Inflammatory macrophage (primary cell): ENCODE data around the gene LHPP.

Experiments
- DNase-seq, 2 donors: peaks; one replicate each; pipeline ENCODE4 v3.0.0-alpha.2; 2020 to 2022

The LHPP gene

DNA sequence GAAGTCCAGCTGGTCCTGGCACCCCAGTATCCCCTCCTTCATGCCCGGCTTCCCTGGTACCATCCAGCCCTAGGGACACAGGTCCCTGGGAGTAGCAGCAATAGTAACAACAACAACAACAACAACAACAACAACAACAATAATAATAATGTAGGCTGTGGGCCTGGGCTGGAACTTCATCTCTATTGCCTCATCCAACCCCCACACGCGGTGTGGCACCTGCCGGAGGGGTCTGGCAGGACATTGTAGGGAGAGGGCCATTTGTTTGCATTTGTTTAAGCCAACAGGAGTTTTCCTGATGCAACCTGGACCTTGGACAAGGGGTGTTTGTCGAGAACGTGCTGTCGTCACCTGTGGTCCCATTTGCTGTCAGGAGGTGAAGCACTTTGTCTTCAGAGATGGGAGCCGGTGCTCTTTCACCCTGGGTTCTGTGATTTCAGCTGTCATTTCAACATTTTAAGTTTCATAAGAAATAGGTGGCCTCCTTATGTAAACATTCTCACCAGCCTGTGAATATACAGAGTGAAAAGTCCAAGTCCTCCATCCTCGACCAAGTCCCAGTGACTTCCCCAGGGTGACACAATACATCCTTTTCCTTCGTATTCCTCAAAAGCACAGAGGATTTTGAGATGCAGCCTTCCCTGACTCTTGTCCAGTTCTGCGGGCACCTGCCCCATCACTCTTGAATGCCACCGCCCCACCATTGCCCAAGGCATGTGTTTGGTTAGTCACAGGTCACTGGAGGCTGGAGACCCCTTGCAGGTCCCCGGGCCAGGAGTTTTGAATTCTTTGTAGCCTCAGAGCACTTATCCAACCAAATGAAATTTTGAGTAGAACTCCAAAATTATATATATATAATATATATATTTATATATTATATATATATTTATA lies 9.2 kb downstream of the LHPP start:
- no peak for DNase-seq

DNA sequence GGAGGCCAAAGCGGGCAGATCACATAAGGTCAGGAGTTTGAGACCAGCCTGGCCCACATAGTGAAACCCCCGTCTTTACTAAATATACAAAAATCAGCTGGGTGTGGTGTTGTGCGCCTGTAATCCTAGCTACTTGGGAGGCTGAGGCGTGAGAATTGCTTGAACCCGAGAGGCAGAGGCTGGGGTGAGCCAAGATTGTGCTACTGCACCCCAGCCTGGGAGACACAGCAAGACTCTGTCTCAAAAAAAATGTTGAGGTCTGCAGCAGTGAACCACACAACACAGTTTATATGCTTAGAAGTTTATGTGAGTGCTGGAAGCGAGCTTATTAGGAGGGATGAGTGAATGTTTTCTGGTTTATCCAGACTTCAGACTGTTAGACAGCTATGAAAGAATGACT lies 10.4 kb downstream of the LHPP start:
- no peak for DNase-seq

- DNase-seq: no peak
Measured at GRCh38 chr10:124473070-124473469, 11.4 kb downstream of the LHPP start.

- no peak for DNase-seq
Measured at GRCh38 chr10:124474514-124475070, 13.0 kb downstream of the LHPP start.

DNA sequence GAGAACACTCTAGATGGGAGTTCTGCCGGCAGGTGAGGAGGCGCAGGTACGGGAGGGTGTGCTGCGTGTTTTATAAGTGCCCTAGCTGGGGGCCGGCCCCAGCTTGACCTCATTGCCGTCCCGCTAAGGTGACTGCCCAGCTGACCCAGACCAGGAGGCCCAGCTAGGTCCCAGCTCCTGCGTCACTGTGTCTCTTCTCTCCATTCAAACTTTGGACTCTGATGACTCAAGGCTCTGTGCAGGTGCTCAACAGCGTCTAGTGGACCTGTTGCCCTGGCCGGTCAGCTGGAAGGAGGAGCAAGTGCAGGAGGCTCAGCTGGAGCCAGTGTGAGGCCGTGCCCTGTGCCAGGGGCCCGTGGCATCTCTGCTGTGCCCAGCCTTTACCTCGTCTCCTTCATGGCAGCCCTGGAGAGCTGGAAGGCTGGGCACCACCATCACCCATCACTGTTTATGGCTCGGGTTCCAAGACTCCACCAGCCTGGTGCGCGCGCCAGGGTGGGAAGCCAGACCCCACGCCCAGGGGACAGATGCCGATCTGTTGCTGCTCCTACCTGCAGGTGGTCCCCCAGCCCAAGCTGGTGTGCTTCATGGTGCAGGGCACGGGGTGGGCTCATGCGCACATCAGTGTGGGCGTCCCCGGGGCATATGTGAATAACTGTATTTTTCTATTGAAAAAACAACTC lies 14.6 kb downstream of the LHPP start:
- no peak for DNase-seq

- no peak for DNase-seq
Measured at GRCh38 chr10:124477614-124478363, 16.2 kb downstream of the LHPP start.

GRCh38 chr10:124478515-124478914 lies 16.9 kb downstream of the LHPP start:
- no peak for DNase-seq

DNA sequence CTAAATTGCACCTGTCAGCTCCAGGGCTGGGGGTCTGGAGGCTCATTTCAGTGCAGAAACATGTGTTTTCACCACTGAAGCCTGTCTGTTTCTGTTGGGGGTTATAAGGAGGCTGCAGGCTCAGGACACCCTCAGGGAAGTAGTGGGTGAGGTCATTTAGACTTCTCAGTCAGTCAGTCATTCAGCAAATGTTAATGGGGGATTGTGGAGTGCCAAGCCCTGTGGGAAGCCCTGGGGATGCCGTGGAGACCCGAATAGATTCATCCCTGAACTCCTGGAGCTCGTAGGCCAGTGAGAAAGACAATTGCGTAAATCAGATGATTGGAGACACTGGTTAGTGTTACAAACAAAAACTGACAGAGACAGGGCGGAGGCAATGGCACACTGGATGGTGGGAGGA lies 19.2 kb downstream of the LHPP start:
- DNase-seq: no peak

GRCh38 chr10:124481717-124482116 lies 20.1 kb downstream of the LHPP start:
- no peak for DNase-seq

DNA sequence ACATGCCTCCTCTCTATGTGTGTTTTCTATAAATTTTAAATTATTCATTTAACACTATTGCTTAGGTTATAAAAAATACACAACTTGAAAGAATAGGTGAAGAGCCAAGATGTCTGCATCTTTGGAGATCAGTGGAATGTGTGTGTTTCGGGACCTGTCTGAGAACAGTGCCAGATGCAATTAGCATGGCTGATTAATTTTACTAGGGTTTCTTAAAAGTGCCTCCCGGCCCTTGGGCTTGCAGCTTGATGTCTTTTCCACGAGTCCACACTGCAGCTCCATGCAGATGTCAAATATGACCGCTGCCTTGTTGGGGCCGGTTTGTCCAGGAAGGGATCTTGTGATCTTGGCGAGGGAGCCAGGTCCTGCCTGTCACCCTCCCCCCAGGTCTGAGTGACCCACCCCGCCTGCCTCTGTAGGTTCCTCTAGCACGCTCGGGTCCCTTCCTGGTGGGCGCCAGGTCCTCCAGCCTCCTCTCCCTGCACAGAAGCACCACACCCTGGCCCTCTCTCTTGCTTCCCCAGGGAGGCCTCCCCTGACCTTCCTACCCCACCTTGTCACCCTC lies 20.7 kb downstream of the LHPP start:
- no peak for DNase-seq

GRCh38 chr10:124482876-124483275 lies 21.3 kb downstream of the LHPP start:
- DNase-seq: no peak

DNA sequence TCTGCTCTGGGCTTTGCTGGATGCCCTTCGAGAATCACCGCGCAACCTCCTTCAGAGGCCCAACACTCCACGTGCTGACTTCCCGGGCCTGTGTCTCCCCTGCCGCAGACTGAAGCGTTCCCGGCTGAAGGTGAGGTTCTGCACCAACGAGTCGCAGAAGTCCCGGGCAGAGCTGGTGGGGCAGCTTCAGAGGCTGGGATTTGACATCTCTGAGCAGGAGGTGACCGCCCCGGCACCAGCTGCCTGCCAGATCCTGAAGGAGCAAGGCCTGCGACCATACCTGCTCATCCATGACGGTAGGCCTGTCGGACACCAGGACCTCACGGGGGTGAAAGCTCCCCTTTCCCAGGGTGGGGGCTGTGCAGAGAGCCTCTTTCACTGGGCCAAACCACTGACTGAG lies 22.4 kb downstream of the LHPP start:
- no peak for DNase-seq

GRCh38 chr10:124484661-124485060 lies 23.0 kb downstream of the LHPP start:
- DNase-seq: no peak

GRCh38 chr10:124486635-124487034 lies 25.0 kb downstream of the LHPP start:
- no peak for DNase-seq

- no peak for DNase-seq
Measured at GRCh38 chr10:124491105-124491504, 29.5 kb downstream of the LHPP start.

DNA sequence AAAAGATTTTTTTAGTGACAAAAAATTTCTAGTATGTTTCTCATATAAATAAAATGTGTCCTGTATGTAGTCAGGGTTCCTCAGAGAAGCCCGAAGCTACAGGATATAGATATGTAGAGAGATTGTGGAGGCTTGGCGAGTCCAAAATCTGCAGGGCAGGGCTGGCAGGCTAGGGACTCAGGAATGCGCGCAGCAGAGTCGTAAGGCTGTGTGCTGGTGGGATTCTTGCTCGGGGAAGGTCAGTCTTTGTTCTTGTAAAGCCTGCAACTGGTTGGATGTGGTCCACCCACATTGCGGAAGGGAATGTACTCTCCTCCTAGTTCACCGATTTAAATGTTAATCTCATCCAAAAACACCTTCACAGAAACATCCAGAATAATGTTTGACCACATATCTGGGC lies 30.6 kb downstream of the LHPP start:
- no peak for DNase-seq

GRCh38 chr10:124493214-124493882 lies 31.7 kb downstream of the LHPP start:
- DNase-seq: peak; percentile 65 to 72

DNA sequence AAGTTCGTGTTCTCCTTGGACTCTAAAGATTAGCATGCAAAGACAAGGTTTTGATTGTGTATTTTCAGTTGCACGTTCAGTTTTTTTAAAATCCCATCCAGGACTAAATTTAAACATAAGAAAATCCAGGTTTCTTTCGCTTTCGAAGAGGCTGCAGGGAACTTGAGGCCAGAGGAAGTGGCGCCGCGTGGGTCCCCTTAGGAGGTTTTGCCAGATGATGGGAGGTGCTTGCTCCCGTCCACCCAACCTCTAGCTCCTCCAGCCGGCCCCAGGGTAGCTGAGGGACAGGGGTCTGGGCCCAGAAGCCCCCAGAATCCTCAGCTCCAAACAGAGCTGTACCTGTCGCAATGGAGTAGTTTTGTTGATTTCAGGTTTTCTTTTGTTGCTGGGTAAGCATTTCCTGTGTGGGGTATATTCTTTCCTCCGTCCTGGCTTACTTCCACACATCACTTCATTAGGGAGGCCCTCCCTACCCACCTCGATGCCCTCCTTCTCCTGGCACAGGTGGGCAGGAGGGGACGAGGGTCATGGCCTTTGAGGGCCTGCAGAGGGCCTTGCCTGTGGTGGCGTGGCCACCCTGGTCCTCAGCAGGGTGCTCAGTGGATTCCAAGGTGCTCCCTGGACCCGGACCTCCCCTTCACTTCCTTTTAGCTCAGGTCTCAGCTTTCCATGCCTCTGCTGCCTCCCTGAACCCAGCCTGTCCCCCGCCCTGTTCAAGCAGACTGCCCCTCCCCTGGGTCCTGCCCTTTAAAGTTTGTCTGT lies 32.6 kb downstream of the LHPP start:
- peak; percentile 35 to 71 for DNase-seq

GRCh38 chr10:124495162-124495561 lies 33.5 kb downstream of the LHPP start:
- DNase-seq: no peak

DNA sequence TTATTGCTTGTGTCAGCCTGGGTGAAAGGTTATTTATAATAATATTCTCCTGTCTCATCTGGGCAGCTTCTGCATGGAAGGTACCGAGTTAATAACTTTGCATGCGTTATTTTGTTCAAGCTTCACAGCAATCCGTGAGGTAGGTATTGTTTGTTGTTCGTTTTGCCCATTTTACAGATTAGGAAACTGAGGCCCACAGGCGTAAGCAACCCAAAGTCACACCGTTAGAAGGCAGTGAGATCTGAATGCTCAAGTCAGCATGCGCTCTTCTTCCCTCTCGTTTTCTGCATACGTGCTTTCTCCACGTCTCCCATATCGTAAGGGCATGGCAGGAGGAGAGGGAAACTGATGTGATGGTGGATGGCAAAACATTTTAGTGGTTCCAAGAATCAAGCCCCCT lies 34.1 kb downstream of the LHPP start:
- DNase-seq: no peak

DNA sequence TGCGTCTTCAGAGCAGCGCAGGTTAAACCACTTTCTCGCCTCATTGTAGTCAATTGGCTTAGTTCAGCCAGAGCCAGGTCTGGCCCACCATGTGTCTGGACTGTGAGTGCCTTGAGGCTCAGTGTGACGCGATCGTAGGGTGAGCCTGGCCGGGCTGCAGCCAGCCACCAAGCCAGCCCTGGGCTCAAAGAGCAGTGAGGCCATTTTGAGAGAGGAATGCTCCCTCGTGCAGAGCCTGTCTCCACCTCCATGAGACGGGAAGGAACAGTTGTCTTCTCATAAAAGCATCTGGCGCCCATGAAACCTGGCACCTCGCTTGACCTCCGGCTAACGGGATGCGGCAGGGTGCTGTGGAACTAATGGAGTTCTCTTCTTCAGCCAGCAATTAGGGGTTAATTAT lies 34.5 kb downstream of the LHPP start:
- no peak for DNase-seq
